UCSD-AML1 (cell line): ENCODE results near the gene OR7G1.

Experiments
- DNase-seq: peaks from one replicate; lab custom pipeline; 2025; ENCODE audit not compliant: unreplicated experiment; lab: John Stamatoyannopoulos, UW

The OR7G1 gene, protein sequence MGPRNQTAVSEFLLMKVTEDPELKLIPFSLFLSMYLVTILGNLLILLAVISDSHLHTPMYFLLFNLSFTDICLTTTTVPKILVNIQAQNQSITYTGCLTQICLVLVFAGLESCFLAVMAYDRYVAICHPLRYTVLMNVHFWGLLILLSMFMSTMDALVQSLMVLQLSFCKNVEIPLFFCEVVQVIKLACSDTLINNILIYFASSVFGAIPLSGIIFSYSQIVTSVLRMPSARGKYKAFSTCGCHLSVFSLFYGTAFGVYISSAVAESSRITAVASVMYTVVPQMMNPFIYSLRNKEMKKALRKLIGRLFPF

DNA sequence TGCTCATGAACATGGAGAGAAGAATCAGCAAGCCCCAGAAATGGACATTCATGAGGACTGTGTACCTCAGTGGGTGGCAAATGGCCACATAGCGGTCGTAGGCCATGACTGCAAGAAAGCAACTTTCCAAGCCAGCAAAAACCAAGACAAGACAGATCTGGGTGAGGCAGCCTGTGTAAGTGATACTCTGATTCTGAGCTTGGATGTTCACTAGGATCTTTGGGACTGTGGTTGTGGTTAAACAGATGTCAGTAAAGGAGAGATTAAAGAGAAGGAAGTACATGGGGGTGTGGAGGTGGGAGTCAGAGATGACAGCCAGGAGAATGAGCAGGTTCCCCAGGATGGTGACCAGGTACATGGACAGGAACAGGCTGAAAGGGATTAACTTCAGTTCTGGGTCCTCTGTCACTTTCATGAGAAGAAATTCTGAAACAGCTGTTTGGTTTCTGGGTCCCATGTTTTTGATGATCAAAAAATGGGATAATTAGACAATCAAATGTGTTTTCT lies at the start of gene OR7G1:
TSS of gene OR7G1 (minus strand) at position 457 of the 507 bp plus-strand sequence. CDS start at position 457, 0 bp downstream.
- DNase-seq = no peak

DNA sequence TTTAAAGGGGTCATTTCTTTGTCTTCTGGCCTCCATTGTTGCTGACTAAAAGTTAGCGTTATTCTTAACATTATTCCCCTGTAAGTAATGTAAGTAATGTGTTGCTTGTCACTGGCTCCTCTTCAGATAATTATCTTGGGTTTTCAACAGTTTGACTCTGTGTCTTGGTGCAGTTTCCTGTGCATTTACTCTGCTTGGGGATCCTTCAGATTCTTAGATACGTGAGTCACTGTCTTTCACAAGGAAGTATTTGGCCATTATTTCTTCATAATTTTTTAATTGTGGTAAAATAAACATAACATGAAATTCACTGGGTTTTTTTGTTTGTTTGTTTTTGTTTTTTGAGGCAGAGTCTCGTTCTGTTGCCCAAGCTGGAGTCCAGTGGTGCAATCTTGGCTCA lies 49.7 kb upstream of the OR7G1 start:
- DNase-seq = no peak

DNA sequence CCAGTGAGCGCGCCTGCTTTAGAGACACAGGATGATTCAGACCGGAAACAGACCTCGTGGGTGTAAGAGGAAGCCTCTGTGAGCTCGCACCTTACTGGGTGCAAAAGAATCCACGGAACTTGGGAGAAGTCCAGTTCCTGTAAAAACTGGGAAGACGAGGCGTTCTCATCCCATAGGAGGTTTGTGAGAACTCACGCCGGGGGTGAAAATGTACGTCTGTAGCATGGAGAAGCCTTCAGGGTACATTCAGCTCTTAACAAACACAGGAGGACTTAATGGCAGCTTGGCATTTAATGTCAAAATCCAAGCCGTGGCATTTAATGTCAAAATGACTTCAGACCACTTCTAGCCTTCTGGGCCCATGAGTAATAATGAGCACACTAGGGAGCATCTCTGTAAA lies 45.9 kb upstream of the OR7G1 start:
- no peak for DNase-seq

DNA sequence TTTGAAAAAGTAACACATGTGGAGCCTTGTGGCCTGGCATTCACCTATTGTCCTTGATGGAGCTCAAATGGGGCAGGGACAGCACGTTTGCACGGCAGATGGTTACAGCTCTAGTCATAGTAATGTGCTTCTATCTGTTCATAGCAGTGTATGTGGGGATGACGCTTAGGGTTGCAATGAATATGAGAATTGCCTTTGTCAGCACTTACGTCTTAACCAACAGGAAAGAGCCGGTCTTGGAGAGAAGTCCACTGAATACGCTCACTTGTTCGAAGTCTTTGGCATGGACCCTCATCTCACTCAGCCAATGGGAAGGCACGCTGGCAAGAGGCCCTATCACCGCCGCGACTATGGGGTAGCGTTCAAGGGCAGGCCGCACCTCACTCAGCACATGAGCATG lies 44.3 kb upstream of the OR7G1 start:
- no peak for DNase-seq

DNA sequence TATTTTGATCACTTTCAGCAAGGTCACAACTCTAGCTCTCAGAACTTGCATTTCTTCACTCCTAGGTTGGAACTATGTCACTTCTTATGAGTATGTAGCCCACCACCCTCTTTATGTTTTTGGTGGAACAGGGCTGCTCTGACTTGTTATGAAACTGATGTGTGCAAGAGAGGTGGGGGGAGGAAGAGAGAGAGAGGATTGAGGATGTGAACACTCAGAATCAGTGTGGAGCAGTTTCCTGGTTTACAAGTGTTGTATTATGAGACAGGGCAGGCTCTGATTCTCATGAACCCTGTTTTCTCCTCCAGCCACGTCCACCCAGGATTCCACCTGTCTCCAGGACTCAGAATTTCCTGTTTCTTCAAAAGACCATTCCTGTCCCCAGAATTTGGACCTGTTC lies 40.7 kb upstream of the OR7G1 start:
- DNase-seq = no peak

DNA sequence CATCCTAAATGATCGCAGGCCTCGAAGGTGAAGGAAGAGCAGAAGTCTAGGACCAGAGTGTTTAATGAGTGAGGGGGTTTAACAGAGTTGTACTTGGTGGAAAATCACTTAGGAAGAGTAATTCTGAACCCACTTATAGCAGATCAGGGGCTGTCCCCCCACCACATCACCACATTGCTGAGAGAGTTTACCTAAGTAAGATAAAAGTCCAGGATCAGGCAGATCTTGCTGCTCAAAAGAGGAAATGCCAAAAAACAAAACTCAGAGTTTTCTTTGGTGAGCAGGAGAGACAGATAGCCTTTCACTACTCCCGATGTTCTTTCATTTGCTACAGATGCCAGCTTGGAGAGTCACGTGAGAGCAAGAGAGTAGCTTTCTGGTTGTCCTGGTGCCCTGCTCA lies 40.0 kb upstream of the OR7G1 start:
- DNase-seq = no peak

DNA sequence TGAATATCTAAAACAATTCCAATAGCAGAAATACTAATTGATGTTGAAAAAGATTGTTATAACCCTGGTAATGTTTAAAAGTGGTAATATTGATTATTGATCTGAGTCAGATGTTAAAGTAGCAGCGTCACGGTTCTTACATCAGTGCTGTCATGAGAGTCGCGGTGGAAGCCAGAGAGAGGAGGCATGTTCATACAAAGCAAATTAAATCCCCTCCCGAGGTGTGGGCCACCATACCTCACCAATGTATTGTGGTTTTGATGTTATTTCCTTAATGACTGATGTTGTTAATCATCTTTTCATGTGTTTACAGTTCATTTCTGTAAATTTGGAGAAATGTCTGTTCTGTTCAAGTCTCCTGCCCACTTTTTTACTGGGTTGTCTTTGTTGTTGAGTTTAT lies 35.8 kb upstream of the OR7G1 start:
- DNase-seq = no peak

DNA sequence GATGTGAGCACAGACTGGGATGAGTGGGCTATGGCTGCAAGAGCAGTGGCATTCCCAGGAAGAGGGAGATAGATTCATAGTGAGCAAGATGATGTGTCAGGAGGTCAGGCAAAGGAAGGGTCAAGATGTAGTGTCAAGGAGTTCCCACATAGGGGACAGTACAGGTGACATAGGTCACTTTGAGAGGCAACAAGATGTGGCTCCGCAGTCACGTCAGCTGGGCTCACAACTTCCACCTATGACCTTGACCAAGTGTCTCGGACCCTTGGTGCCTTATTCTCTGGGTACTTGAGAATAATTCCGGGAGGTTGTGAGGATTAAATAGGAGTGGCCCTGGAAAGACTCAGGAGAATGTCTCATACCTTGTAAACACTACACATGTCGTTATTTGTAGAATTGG lies 35.1 kb upstream of the OR7G1 start:
- no peak for DNase-seq

DNA sequence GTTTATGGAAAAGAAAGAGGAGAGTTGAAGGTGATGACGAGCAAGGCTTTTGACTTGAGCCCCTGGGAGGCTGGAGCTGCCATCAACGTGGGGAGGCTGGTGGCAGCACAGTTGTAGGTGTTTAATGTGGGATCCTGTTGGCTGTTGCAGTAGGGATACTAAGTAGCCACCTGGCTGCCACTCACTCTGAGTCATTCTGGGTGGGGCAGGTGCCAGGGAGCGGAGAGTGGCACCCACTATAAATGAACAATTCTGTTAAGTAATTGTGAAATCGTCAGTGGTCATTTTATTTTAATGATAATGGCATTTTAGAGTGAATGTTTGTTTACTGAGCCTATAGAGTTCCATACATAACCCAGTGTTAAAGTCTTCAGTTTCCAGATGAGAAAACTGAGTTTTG lies 34.4 kb upstream of the OR7G1 start:
- DNase-seq = no peak

DNA sequence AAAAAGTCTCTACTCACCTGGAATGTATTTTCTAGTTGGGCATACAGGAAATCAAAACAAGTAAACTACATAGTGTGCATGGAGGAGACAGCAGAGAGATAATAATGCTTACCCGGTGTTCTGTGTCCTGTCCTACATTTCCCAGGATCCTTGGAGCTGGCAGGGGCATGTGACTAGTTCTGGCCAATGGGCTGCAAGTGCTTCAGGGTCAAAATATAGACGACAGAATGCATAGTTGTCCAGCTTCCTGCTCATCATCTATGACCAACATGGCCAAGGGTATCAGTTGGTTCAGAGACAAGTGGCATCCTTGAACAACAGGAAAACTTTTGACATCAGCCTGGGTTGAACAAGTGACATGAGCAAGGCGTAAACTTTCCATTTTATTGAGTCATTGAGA lies 33.1 kb upstream of the OR7G1 start:
- DNase-seq = no peak

DNA sequence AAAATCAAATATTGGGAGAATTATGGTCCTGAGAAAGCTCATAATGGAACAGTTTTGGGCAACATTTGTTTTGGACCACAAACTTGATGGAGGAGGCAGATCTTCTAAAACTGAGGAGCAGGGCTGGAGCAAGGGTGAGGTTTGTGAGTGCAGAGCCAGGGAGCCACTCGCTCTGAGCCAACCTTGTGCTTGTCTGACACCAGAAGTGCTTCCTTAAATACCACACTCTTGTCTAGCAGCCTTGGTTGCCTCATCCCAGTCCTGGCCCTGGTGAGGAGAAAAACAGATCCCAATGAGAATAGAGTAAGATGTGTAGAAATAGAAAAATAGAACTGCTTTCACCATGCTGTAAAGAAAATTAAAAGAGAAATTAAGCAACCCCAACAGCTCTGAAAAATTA lies 31.3 kb upstream of the OR7G1 start:
- no peak for DNase-seq

DNA sequence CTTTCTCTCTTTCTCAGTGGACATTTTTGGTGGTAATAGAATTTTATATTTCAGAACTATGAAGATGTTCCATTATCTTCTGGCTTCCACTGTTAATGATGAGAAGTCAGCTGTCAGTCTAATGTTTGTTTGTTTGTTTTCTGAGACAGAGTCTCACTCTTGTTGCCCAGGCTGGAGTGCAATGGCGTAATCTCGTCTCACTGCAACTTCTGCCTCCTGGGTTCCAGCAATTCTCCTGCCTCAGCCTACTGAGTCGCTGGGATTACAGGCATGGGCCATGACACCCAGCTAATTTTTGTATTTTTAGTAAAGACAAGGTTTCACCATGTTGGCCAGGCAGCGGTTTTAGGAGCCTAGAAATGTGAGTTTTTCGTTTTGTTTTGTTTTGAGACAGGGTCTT lies 29.4 kb upstream of the OR7G1 start:
- no peak for DNase-seq

DNA sequence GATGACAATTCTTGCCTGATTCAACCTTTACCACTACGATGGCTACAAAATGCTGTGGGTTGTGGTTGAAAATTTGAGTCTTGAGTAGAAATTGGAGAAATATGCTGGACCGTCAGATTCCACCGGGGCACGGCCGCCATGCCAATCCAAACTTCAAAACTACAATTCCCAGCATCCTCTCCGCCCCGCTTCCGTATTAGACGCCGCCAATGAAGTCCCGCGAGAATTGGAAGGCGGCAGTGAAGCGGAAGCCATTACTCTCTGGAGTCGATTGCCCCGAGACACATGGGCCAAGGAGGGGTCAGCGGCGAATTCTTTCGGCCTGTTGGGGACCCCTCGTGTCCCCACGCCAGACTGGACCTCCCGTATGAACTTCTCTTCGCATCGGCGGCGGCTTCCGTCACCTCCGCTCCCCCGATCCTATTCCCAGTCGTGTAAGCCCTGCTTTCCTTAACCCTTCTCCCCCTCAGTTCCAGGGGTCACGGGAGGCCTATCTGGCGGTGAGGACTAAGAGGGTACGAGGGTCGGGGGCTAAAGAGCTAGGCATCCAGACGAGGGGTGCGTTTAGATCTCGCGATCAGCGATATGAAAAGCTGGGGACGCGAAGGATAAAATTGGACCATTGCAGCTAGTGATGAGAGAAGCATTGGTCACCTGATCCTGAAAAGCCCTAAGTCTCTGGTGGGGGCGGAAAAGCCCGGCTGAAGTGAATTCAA lies 24.8 kb upstream of the OR7G1 start, which contains the start of gene ZNF317:
TSS of gene ZNF317 (plus strand) at position 239 of the 716 bp plus-strand sequence. CDS start 15,620 bp downstream, outside the sequence.
- peak; percentile 85 for DNase-seq

DNA sequence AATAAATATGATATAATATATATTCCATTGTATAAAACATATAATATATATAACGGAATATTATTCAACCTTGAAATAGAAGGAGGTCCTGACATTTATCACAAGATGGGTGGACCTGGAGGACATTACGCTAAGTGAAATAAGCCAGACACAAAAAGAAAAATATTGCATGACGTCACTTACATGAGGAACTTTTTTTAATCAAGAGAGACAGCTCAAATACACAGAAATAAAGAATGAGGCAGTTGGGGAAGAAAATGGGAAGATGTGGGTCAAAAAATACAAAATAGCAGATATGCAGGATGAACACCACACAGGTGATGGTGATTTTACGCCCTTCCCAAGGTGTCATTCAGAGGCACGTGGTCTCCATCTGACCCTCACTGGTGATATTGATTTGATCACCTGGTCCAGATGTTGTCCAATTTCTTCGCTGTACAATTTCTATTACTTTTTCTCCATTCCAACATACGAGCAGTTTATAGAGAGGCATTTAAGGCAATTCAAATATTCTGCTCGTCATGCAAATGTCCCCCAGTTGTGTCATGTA lies 24.1 kb upstream of the OR7G1 start:
- no peak for DNase-seq

DNA sequence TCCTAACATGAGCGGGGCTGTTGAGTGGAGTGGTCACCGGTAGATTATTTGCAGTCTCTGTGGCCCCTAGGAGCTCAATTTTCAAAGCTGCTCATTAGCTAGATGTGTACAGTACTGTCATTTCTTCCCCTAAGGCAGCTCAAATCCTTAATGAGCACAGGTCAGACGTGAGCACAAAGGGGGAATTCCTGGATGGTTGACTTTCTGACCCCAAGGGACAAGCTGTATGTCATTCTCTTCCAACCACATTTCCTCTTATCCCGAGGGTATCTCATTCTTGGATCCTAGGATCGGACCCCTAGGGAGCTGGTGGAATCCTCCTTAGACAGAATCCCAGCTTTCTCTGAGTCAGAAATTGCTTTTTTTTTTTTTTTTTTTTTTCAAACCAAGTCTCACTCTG lies 16.9 kb upstream of the OR7G1 start:
- DNase-seq = no peak

DNA sequence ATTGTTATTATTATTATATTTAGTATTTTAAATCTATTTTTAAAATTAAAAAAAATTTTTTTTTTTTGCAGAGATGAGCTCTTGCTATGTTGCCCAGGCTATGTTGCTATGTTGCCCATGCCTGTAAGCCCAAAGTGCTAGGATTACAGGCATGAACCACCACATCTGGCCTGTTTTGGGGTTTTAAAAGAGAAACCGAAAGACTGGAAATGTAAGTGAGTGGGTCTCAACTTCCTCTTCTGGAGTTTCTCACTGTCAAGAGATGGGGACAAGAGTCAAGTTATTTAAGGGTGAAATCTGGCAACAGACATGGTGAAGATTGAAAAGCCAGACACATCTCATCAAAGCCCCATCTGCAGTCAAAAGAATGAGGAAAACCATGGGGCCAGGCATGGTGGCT lies 15.4 kb upstream of the OR7G1 start:
- no peak for DNase-seq

DNA sequence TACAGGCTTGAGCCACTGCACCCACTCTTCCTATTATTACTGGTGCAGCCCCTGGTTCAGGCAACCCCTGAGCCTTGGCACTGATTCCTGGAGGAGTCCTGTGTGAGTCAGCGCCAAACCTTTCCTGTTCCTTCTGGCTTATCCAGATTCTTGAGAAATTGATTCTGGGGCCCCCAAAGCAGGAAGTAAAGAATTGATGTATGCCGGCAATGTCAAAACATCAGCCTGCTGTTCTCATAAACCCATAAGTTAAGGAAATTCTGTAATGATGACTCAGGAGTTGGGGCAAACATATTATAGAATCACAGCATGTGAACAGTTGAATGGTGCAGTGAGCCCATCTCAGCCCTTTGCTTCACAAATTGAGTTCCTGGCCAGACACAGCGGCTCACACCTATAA lies 12.6 kb upstream of the OR7G1 start:
- DNase-seq = no peak

DNA sequence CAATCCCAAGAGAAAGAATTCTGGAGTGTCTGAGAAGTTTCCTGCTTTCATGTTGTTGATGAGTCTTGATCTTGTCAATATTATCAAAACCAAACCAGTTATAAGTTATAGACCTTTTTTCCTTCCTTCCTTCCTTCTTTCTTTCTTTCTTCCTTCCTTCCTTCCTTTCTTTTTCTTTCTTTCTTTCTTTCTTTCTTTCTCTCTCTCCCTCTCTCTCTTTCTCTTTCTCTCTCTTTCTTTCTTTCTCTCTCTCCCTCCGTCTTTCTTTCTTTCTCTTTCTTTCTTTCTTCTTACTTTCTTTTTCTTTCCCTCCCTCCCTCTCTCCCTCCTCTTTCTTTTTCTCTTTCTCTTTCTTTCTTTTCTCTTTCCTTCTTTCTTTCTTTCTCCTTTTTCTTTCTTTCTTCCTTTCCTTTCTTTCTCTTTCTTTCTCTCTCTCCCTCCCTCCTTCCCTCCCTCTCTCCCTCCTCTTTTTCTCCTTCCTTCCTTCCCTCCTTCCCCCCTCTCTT lies 11.4 kb upstream of the OR7G1 start, which contains the start of gene OR7G3:
TSS of gene OR7G3 (minus strand) at position 51 of the 506 bp plus-strand sequence. CDS start at position 51, 0 bp downstream.
- no peak for DNase-seq

DNA sequence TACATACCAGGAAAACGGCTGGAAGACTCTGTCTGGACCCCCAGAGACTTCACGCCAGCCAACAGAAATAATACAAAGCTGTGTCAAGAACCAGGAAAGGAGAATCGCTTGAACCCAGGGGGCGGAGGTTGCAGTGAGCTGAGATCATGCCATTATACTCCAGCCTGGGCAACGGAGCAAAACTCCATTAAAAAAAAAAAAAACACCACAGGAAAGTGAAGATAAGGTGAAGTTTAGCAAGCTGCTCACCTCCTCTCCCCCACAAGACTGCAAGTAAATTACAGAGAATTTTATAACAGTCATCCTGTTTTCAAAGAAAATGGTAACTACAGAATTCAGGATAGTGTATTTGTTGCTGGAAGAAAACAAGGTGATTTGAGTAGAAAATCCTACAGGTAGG lies 984 bp upstream of the OR7G1 start:
- DNase-seq = no peak

DNA sequence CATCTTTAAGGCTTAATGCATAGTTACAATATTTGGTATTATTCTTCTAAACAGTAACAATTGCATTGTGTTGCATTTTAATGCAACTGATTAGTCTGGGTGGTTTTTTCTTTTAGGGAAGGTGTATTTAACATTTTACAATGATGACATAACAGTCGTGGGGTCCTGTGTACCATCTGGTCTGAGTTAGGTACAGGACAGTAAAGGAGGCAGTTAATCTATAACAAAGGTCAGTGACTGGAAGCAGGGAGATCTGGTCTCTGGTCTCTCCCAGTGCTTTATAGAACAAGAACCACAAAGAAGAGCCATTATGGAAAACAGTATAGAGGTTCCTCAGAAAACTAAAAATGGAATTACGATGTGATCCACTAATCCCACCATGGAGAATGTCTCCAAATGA lies 5.6 kb downstream of the OR7G1 start:
- DNase-seq = no peak

DNA sequence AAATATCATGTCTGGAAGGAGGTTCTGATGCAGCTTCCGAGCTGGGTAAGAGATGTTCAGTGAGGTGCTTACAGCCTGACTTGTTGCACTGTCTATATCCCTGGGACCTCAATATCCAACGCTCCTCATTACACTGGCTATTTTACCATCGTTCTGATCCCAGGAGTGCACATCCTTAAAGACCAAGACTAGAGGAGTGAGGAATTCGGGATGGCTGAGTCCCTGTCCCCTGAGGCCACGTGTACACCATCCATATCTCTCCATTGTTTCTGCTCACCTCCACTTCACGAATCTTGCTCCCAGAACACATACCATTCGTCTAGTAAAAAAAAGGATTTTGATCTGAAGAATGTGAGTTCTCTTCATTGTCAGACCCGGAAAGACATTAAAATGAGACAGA lies 8.2 kb downstream of the OR7G1 start, which contains the start of gene OR7G2:
TSS of gene OR7G2 (minus strand) at position 101 of the 400 bp plus-strand sequence. CDS start 4,232 bp downstream, outside the sequence.
- no peak for DNase-seq

DNA sequence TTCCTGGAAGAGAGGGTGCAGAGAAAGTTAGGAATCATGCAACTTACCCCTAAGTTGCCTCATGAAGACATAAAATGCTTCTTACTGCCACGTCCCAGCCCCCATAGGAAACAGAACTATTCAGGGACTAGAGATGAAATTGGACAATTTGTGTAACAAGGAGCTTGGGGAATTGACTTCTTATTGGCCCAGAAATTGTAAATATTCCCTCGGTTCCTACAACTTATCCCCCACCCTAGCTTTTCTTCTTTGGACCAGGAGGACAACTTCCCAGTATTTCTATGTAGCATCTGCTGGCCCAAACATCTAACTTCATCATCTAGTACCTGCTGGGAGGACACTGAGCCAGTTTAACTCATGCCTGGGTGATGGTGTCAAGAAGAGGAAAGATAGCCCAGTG lies 28.8 kb downstream of the OR7G1 start, which contains the start of gene OR1M1:
TSS of gene OR1M1 (plus strand) at position 301 of the 400 bp plus-strand sequence. CDS start 6,184 bp downstream, outside the sequence.
- no peak for DNase-seq
